ENCODE data around the gene TNFSF8. TPM values are rescaled to one million over a fixed set of nuclear protein-coding genes. Genes with fewer than 3 reads are reported as not detected.
A peak's percentile ranks its signal among the peaks of the same experiment; 100 is the strongest.

TNFSF8 gene
- total RNA-seq, 1 donor from 2014 or later, result 3.8 TPM

DNA sequence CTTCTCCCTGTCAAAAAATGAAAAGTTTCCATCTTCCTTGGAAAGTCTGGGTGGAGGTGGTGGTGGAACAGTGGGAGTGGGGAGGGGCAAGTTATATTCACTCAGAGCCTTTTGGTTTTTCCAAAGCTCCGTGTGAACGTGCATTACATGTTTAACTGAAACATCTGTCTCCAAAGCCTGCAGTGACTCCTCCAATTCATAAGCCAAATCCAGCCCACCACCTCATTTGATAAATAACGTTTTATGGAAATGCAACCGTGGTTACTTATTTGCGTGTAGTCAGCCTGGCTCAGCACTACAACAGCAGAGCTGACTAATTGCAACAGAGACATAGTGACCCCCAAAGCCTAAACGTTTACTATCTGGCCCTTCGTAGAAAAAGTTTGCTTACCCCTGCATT lies 13.9 kb downstream of the TNFSF8 start:
- no peak for DNase-seq
- H3K27me3 ChIP-seq, result no peaks in the 10 kb centered on the region
- no peak for ATAC-seq
- no peaks in the 10 kb centered on the region for H3K4me1 ChIP-seq
- no peaks in the 10 kb centered on the region for H3K9me3 ChIP-seq
- H3K36me3 ChIP-seq, result no peaks in the 10 kb centered on the region
- TF ChIP-seq, protein P1, sequence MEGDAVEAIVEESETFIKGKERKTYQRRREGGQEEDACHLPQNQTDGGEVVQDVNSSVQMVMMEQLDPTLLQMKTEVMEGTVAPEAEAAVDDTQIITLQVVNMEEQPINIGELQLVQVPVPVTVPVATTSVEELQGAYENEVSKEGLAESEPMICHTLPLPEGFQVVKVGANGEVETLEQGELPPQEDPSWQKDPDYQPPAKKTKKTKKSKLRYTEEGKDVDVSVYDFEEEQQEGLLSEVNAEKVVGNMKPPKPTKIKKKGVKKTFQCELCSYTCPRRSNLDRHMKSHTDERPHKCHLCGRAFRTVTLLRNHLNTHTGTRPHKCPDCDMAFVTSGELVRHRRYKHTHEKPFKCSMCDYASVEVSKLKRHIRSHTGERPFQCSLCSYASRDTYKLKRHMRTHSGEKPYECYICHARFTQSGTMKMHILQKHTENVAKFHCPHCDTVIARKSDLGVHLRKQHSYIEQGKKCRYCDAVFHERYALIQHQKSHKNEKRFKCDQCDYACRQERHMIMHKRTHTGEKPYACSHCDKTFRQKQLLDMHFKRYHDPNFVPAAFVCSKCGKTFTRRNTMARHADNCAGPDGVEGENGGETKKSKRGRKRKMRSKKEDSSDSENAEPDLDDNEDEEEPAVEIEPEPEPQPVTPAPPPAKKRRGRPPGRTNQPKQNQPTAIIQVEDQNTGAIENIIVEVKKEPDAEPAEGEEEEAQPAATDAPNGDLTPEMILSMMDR (IDR thresholded peaks at IDR 0.05), result no peak
- no peak overlapping the region for H3K4me3 ChIP-seq
- no peak overlapping the region for H3K27ac ChIP-seq
- intact Hi-C loops (cut with DNase I), result loop anchor here (10.0 kb wide), 1 partner anchor 182 kb away; no protein-coding TSS in a partner anchor

DNA sequence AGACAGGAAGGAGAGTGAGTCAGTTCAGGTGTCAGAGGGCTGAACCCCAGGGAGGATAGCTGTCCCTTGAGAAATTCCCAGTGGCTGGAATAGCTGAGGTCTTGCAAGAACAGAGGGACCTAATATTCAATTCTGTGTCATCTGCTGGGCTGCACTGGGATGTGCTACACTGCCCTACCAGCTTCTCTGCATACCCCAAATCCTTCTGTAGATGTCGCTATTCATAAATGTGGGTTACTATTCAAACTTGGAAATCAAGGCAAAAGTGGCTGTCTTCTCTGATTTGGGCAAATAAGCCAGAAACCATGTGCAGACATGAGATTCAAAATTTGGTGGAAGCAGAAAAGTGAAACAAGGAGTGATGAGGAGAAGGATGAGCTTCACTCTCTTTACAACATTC lies 16.3 kb downstream of the TNFSF8 start:
- intact Hi-C loops (cut with DNase I), result loop anchor here (10.0 kb wide), 1 partner anchor 179 kb away; no protein-coding TSS in a partner anchor
- TF ChIP-seq, protein P1 (IDR thresholded peaks at IDR 0.05), result no peak
- no peaks in the 10 kb centered on the region for H3K36me3 ChIP-seq
- peaks cover 7% of the 10 kb centered on the region for H3K4me1 ChIP-seq
- H3K9me3 ChIP-seq, result no peaks in the 10 kb centered on the region
- DNase-seq, result no peak
- ATAC-seq, result no peak
- no peaks in the 10 kb centered on the region for H3K27me3 ChIP-seq
- no peak overlapping the region for H3K4me3 ChIP-seq
- H3K27ac ChIP-seq, result no peak overlapping the region

DNA sequence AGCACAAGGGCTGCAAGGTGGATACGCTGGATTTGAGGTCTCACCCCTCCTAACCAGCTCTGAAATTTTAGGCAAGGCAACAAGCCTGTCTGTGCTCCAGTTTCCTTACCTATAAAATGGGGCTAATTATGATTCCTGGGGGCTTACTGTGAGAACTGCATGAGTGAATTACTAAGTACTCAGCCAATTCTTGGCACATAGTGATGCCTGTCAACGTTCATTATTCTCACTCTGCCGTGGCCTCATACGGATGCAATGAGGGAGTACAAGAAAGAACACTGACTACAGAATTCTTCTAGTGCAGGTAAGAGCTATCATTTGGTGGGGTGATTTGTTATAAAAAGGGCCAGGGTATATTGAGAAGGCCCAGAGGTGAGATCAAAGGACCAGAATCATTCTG lies 16.7 kb downstream of the TNFSF8 start:
- TF ChIP-seq, protein P1 (IDR thresholded peaks at IDR 0.05), result no peak
- Histone ChIP-seq H3K4me3 (no peak overlapping the region), H3K27me3 (no peaks in the 10 kb centered on the region), H3K4me1 (peaks cover 11% of the 10 kb centered on the region), H3K36me3 (no peaks in the 10 kb centered on the region), H3K9me3 (no peaks in the 10 kb centered on the region), H3K27ac (no peak overlapping the region)
- DNase-seq (no peak), ATAC-seq (no peak)
- intact Hi-C loops (cut with DNase I), result loop anchor here (10.0 kb wide), 1 partner anchor 179 kb away; no protein-coding TSS in a partner anchor

DNA sequence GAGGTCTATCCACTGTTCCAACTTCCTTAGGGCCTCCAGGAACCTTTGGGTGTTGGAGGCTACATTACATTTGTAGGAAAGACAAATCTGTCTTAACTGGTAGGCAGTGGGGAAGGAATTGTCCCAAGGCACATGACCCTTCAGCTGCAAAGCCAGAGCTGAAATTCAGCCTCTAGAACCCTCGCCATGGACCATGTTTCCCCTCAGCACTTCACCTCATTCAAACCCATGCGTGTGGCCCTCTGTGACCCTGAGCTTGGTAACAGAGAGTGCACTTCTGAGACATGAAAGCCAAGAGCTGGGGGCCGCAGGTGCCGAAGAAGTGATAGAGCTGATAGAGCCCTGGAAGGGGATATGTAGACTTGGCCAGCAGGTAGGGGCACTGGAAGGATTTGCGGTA lies 17.2 kb downstream of the TNFSF8 start:
- Histone ChIP-seq H3K27ac (no peak overlapping the region), H3K36me3 (no peaks in the 10 kb centered on the region), H3K4me1 (peaks cover 15% of the 10 kb centered on the region), H3K9me3 (no peaks in the 10 kb centered on the region), H3K27me3 (no peaks in the 10 kb centered on the region), H3K4me3 (no peak overlapping the region)
- TF ChIP-seq, protein P1 (IDR thresholded peaks at IDR 0.05), result no peak
- ATAC-seq (no peak), DNase-seq (no peak)
- intact Hi-C loops (cut with DNase I), result loop anchor here (10.0 kb wide), 1 partner anchor 178 kb away; no protein-coding TSS in a partner anchor

DNA sequence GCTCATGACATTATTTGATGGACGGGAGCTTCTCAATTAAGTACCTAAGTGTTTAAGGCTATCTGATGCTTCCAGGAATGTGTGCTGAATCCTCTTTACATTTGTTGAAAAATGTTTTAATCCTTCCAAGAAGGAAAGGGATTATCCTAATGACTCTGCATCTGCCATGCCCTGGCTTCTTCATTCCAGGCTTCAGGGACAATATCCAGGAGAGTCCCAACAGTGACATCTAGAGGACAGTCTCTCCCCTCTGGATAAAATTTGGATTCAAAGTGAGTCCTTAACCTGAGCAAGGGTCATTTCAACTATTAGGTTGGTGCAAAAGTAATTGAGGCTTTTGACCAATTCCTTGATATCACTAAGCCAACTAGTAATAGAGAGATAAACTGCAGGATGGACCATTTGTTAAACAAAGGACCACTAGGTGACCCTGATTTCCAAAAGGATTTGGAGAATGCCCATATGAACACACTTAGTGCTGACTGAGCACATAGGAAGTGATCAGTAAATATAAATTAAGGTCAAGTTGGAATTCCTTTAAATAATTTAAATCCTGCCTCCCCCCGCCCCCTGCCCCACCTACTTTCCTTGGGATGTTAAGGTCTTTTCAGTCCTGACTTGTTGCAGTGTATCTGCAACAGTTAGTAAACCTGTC lies 19.1 kb downstream of the TNFSF8 start:
- no peak overlapping the region for H3K27ac ChIP-seq
- DNase-seq (no peak), ATAC-seq (peak; percentile 81)
- H3K4me3 ChIP-seq, result no peak overlapping the region
- H3K27me3 ChIP-seq, result no peaks in the 10 kb centered on the region
- H3K9me3 ChIP-seq, result no peaks in the 10 kb centered on the region
- H3K36me3 ChIP-seq, result no peaks in the 10 kb centered on the region
- TF ChIP-seq, protein P1 (IDR thresholded peaks at IDR 0.05), result peak; percentile 79
- peaks cover 23% of the 10 kb centered on the region for H3K4me1 ChIP-seq
- intact Hi-C loops (cut with DNase I), result loop anchor here (10.0 kb wide), 1 partner anchor 176 kb away; no protein-coding TSS in a partner anchor
